Stimulated activated CD4-positive, alpha-beta T cell treated with anti-CD3 and anti-CD28 coated beads, Interleukin-12 subunit alpha, Interleukin-12 subunit beta, amount 100 ng/mL, for 4 hours (primary cell): ENCODE measurements around the gene AGAP2.
A peak's percentile ranks its signal among the peaks of the same experiment; 100 is the strongest.
"Not testable (repeated sequence)": the region's sequence is repeated elsewhere in the genome, so short reads cannot be mapped to it uniquely, and the experiment has no call there.

ENCODE experiments used
- DNase-seq: peaks from one replicate; pipeline ENCODE4 v3.0.0-alpha.2; 2020

Gene AGAP2

DNA sequence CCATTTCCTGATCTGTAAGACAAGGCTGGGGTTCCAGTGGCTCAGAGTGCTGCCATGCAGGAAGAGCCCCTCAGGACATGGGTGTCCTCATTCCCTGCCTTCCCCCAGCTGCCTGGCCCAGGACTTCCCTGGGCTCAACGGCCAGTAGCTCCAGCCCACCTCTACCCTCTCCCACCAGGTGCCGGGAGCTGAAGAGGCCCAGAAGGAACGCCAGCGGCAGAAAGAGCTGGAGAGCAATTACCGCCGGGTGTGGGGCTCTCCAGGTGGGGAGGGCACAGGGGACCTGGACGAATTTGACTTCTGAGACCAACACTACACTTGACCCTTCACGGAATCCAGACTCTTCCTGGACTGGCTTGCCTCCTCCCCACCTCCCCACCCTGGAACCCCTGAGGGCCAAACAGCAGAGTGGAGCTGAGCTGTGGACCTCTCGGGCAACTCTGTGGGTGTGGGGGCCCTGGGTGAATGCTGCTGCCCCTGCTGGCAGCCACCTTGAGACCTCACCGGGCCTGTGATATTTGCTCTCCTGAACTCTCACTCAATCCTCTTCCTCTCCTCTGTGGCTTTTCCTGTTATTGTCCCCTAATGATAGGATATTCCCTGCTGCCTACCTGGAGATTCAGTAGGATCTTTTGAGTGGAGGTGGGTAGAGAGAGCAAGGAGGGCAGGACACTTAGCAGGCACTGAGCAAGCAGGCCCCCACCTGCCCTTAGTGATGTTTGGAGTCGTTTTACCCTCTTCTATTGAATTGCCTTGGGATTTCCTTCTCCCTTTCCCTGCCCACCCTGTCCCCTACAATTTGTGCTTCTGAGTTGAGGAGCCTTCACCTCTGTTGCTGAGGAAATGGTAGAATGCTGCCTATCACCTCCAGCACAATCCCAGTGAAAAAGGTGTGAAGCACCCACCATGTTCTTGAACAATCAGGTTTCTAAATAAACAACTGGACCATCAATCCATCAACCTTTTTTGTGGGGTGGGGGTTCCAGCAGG lies 17.6 kb downstream of the AGAP2 start:
- no peak for DNase-seq

DNA sequence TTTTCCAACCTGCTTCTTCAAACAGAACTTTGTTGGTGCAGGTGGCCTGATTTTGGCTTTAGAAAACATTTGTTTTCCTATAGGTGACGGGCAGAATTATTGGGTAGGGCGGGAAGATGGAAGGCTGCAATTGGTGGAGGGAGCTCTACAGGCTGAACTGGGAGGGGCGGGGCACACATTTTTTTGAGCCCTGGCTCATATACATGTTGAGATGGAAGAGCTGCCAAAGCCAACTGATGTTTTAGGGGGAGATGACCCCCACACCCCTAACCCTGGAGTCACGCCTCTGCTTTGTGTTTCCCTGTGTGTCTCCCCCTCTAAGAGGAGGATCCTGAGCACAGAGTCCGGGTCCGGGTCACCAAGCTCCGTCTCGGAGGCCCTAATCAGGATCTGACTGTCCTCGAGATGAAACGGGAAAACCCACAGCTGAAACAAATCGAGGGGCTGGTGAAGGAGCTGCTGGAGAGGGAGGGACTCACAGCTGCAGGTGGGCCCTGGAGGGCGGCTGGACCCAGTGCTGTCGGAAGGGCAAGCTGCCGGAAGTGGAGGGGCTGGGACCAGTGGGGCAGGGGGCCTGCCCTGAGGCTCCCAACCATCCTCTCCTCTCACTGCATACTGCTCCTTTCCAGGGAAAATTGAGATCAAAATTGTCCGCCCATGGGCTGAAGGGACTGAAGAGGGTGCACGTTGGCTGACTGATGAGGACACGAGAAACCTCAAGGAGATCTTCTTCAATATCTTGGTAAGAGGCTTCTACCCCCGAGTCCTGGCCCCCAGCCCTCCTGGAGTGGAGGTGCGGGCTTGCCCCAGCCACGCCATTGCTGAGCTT lies 18.6 kb downstream of the AGAP2 start:
- DNase-seq = no peak

DNA sequence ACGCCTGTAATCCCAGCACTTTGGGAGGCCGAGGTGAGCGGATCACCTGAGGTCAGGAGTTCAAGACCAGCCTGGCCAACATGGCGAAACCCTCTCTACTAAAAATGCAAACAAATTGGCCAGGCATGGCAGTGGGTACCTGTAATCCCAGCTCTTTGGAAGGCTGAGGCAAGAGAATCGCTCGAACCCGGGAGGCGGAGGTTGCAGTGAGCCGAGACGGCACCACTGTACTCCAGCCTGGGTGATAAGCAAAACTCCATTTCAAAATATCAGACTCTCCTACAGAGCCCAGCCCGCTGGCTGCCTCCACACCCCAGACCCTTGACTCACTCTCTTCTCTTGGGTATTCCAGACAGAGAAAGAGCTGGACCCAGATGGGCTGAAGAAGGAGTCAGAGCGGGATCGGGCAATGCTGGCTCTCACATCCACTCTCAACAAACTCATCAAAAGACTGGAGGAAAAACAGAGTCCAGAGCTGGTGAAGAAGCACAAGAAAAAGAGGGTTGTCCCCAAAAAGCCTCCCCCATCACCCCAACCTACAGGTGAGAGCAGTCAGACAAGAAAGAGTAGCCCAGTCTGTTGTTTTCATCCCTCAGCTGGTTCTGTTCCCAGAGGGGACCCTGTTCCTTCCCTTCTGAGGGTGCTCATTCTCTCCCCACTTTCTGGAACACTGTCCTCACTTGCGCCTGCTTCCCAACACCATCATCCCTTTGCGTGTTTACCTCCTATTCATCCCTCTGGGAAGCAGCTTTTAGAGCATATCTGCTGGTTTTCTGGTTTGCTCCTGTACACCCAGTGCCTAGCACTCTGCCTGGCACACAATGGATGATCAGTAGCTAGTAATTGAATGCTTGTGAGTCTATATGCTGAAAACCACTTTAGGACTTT lies 19.7 kb downstream of the AGAP2 start:
- DNase-seq = no peak

DNA sequence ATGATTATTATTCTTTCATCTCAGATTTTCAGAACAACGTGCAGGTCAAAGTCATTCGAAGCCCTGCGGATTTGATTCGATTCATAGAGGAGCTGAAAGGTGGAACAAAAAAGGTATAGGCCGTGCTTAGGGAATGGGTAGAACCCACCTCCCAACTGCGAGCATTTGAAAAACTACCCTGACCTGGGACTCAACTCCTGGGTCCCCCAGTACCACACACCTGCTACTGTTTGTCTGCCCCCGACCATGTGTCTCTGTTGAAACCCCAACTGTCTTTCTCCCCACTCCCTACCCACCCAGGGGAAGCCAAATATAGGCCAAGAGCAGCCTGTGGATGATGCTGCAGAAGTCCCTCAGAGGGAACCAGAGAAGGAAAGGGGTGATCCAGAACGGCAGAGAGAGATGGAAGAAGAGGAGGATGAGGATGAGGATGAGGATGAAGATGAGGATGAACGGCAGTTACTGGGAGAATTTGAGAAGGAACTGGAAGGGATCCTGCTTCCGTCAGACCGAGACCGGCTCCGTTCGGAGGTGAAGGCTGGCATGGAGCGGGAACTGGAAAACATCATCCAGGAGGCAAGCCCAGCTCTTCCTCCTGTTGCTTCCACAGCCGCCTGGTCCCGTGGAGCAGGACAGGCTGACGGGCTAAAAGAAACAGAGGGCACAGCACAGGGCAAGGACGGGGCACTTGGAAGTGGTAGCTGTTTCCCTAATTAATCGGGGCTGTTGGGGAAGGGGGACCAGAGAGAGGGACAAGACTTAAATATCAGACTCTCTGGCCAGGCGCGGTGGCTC lies 20.5 kb downstream of the AGAP2 start:
- no peak for DNase-seq

DNA sequence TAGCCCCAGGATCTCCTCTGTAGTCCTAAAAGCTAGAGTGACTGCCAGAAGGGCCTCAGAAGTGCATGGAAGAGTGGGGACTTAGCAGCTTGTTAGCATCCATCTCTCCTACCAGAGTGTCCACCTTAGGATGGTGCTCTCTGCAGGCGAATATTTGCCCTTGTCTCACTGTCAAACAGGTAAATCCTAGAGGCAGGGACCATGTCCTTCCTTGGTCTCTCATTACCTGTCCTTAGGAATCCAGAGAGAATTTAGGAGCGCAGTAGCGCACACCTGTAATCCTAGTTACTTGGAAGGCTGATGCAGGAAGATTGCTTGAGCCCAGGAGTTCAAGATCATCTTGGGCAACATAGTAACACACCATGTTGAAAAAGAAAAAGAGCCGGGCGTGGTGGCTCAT lies 21.4 kb downstream of the AGAP2 start:
- no peak for DNase-seq

DNA sequence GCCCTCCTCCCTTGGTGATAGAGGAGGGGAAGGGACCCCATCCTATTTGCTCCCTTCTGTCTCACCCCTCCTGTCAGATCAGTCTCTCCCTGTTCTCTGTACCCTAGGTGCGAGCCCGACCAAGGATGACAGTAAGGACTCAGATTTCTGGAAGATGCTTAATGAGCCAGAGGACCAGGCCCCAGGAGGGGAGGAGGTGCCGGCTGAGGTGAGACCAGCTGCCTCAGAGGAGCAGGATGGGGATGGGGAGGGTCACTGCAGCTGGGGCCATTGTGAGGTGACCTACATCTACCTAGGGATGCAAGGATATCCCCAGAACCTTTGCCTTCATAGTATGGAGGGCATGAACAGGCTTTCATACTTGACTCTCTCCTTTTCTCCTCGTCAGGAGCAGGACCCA lies 22.2 kb downstream of the AGAP2 start:
- no peak for DNase-seq

DNA sequence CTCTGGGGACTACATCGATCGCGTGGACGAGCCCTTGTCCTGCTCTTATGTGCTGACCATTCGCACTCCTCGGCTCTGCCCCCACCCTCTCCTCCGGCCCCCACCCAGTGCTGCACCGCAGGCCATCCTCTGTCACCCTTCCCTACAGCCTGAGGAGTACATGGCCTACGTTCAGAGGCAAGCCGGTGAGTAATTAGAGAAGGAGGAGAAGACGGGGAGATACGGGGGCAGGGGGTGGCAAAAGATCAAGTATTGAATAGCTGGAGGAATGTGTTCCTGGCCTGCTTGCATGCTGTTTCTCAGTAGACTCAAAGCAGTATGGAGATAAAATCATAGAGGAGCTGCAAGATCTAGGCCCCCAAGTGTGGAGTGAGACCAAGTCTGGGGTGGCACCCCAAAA lies 22.8 kb downstream of the AGAP2 start:
- no peak for DNase-seq

DNA sequence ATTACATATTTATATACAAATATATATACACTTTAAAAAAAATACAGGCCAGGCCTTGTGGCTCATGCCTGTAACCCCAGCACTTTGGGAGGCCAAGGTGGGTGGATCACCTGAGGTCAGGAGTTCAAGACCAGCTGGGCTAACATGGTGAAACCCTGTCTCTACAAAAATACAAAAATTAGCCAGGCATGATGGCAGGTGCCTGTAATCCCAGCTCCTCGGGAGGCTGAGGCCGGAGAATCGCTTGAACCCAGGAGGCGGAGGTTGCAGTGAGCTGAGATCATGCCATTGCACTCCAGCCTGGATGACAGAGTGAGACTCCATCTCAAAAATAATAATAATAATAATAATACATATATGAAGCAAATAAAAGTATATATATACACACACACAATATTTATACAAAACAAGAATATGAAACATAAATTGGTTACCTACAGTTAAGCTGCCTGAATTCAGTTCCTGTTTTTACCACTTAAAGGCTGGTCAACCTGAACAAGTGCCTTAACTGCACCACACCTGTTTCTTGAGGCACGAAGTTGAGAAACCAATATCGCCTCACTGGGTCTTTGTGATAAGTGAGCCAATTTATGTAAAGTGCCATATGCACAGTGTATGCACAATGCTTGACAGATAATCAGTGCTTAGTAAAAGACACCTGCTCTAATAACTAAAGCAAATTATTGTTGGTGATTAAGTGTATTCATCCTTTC lies 23.4 kb downstream of the AGAP2 start:
- DNase-seq = not testable (repeated sequence)

DNA sequence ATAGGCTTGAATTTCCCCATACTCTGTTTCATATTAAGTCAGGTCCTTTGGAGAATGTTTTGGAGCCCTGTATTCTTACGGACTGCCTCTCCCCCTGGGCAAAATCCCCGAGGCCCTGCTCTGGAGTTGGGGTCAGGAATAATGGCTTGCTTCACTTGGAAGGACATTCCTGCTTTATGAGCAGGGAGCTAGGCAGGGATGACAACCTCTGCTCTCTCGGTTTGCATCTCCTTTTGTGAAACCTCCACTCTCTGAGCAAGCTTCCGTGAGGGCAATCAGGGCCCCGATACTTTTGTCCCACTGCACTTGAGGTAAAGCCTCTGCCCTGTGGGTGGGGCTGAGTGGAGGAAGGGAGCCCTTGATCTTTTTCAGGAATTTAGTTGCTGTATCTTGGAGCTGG lies 25.3 kb downstream of the AGAP2 start:
- no peak for DNase-seq

DNA sequence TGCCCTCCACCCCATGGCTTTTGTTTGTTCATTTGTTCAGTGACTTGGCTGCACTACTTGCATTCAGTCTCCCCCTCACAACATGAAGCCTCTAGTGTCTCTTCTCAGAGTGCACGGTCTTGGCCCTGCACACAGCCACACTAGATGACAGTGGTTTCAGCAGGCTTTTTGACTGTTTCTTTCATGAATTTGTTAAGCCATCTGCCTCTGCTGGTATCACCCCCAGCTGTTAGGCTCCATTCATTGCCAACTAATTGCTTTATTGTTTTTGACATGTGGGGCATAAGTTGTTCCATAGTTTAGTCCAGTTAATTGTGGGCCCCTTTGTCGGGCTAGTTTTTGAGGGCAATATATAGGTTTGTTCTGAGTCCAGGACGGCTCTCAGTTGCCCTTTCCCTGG lies 25.8 kb downstream of the AGAP2 start:
- no peak for DNase-seq

DNA sequence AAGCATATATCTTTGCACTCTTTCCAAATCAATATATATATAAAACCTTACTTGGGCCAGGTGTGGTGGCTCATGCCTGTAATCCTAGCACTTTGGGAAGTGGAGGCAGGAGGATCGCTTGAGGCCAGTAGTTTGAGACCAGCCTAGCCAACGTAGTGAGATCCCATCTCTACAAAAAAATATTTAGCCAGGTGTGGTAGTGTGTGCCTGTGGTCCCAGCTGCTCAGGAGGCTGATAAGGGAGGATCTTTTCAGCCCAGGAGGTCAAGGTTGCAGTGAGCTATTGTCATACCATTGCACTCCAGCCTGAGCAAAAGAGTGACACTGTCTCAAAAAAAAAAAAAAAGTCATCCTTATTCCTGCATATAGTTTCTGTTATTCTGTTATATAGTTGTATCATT lies 30.2 kb downstream of the AGAP2 start:
- no peak for DNase-seq

DNA sequence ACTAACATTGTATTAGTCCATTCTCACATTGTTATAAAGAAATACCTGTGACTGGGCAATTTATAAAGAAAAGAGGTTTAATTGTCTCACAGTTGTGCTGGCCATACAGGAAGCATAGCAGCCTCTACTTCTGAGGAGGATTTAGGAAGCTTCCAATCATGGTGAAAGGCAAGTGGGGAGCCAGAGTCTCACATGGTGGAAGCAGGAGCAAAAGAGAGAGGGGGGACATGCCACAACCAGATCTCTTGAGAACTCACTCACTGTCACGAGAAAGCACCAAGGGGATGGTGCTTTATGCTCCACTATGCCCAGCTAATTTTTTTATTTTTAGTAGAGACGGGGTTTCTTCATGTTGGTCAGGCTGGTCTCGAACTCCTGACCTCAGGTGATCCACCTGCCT lies 31.3 kb downstream of the AGAP2 start:
- no peak for DNase-seq

DNA sequence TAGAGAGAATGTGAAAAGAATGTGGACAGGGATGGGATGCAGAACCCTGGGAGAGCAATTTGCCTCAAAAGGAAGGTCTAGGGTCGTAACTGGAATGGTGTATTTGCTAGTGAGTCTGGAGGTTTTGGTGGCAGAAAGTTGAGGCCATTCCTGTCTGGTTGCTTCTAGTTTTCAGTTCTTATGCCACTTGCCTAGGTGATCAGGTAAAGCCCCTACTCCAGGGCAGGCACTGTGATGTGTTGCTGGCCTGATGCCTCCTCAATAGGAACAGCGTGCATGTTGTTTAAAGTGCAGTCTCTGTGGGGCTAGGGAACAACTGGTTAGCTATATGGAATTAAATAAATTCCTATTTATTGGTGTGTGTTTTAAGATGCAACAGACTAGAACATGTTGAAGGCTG lies 38.2 kb downstream of the AGAP2 start:
- no peak for DNase-seq

DNA sequence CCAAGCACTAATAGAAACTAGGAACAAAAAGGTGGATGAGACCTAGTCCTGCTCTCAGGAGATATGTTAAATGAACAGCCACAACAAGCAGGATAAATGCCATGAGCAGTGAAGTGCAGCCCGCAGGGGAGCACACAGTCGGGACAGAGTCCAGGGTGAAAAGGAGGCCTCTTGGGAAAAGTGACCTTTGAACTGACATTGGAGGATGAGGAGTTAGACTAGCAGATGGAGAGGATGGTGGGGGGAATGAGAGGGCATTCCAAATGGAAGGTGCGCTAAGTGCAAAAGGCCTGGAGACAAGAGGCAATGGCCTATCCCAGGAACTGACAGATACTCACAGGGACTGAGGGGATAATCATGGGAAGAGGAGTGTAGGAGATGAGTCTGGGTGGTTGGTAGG lies 40.1 kb downstream of the AGAP2 start:
- DNase-seq = no peak

DNA sequence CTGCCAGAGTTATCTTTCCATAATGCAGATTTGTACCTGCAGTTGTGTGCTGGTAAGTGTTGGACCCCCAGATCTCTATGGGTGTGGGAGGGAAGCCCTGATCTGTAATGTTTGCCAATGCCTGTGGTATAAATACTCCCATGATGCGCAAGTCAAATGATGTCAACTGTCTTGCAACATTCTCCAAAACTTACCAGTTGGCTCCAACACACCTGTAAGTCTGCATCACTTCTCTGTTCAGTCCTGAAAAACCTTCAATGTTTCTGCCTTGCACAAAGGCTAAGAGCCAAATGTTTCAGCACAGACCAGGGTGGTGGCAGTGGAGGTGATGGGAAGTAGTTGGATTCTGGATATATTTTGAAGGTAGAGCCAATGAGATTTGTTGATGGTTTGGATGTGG lies 41.5 kb downstream of the AGAP2 start:
- DNase-seq = no peak

DNA sequence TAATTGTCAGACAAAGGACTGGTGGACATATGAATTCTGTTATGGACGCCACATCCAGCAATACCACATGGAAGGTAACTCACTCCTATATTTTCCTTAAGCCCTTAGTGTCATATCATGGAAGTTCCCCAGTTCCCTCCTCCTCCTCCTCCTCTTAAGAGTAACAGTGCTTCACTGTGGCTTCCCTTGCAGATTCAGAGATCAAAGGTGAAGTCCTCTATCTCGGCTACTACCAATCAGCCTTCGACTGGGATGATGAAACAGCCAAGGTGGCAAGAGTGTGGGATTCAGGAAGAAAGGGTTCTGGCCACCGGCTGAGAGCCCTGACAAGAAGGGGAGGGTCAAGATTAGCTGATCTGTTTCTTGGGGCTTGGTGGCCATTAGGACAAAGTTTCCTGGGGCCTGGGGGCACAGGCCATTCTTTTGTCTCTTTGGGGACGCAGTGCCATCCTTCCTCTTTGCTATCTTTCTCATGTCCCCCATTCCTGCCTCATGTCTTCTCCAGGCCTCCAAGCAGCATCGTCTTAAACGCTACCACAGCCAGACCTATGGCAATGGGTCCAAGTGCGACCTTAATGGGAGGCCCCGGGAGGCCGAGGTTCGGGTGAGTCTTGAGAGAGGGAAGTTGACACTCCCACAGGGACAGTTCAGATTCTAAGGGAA lies 42.6 kb downstream of the AGAP2 start:
- DNase-seq = no peak

DNA sequence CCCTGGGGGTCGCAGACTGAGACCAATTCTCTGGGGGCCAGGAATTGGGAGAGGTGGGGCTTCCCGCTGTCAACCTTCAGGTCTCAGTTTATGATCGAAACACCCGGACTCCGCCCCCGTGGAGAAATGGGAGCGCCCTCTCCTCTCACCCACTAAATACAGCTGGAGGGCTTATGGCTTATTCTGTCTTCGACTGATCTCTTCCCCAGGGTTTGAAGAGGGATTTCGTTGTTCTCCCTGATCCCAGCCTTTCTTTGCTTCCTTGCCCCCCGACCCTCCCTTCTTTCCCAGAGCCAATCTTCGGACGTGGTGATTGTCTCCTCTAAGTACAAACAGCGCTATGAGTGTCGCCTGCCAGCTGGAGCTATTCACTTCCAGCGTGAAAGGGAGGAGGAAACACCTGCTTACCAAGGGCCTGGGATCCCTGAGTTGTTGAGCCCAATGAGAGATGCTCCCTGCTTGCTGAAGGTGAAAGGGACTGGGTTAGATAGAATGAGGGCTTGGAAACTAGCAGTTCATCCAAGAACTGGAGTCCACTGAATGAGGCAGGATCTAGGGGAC lies 44.0 kb downstream of the AGAP2 start:
- DNase-seq = no peak

DNA sequence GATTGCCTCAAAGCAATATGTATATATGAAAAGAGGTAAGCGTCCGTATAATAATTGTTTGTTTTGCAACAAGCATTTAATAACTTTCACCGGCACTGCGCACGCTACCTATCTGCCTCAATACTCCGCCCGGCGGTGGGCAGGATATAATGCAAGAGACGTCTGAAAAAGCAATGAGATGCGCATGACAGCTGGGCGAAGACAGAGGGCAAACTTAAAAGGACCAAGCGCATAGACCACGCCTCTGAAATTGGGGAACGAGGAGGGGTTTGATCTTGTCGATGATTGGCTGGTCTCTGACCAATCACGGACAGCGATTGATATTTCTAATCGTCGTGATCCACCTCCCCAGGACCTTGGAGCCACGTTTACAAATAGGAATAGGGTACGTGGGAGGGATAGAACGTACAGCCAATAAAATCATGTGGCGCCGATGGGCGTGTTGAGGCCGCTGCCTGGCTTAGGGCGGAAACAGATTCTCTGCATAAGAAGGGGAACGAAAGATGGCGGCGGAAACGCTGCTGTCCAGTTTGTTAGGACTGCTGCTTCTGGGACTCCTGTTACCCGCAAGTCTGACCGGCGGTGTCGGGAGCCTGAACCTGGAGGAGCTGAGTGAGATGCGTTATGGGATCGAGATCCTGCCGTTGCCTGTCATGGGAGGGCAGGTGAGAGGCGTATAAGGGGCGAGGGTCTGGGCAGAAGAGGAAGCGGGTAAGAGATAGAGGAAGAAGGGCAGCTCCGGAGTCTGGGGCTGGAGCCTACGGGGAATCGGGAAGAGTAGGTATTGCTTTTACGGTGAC lies 44.7 kb downstream of the AGAP2 start, which contains the start of gene OS9:
Gene OS9 (plus strand): TSS at position 474 of the 800 bp plus-strand sequence. CDS start 30 bp downstream, at position 504.
- DNase-seq = peak; percentile 85

DNA sequence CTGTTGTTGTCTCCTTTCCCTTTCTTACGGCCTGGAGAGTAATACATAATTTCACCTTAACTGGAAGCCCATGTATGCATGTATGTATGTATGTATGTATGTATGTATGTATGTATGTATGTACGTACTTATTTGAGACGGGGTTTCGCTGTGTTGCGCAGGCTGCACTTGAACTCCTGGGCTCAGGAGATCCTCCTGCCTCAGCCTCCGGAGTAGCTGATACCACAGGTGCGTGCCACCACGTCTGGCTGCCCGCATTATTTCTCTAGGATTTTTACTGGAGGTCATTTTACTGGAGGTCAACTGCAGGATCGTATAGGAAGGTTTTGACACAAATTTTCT lies 45.3 kb downstream of the AGAP2 start:
- no peak for DNase-seq

DNA sequence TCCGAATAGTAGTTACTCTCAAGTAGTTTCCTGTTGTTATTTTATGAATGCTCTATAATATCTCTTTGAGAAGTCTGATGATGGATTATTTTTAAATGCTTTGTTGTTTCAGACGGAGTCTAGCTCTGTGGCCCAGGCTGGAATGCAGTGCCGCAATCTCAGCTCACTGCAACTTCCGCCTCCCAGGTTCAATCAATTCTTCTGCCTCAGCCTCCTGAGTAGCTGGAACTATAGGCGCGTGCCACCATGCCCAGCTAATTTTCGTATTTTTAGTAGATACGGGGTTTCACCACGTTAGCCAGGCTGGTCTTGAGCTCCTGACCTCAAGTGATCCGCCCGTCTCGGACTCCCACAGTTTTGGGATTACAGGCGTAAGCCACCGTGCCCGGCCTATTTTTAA lies 46.0 kb downstream of the AGAP2 start:
- DNase-seq = no peak
